Measurements from ENCODE around the gene CADM2.
"Not testable (repeated sequence)": the region's sequence is repeated elsewhere in the genome, so short reads cannot be mapped to it uniquely, and the experiment has no call there.

Gene CADM2

DNA sequence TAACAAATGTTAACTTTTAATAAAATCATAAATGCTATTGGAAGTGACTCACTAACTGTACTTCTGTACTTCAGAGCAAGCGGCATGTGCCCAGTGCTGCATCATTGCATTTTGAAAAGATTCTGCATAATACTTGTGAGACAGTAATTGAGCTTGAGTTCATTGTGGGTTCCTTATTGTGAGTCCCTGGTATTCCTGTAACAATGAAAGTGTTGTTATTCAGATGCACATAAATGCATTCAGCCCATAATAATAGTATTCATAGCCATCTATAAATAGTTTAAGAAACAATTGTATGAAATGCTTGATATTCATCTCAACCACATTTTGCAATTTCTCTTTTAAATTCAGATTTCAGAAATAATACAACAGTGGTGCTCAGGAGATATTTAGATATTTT lies 976.4 kb downstream of the CADM2 start:
- FAIRE-seq (no peak), DNase-seq (ENCODE audit: insufficient read length) (no peak)
- TF ChIP-seq TAF1 (IDR thresholded peaks at IDR 0.05; ENCODE audit: borderline replicate concordance, low read depth, low read length) (no peak), POLR2A (IDR thresholded peaks at IDR 0.05; ENCODE audit: low read depth, low read length) (no peak), POLR2AphosphoS5 (IDR thresholded peaks at IDR 0.05; ENCODE audit: low read depth, low read length) (no peak)

DNA sequence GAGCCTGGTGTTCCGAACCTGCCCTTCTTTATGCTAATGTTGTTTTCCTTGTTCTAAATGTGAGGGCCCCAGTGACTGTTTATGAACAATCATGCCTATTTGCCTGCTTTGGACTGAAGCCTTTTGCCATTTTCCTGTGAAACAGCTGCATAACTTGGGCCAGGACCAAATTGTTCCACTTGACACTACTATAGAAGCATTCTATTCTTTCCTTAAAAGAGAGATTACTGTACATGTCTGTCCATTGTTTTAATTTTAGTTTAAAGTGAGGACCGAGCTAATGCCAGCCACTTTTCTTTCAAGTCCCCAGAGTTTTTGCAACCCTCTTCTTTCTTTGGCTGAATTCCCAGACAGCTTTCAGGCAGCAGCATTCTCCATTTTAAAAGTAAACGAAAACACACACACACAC lies 980.3 kb downstream of the CADM2 start:
- TF ChIP-seq POLR2AphosphoS5 (IDR thresholded peaks at IDR 0.05; ENCODE audit: low read depth, low read length), result no peak
- no peak for TF ChIP-seq TAF1 (IDR thresholded peaks at IDR 0.05; ENCODE audit: borderline replicate concordance, low read depth, low read length)
- TF ChIP-seq POLR2A (IDR thresholded peaks at IDR 0.05; ENCODE audit: low read depth, low read length), result no peak
- no peak for DNase-seq (ENCODE audit: insufficient read length)
- no peak for FAIRE-seq

DNA sequence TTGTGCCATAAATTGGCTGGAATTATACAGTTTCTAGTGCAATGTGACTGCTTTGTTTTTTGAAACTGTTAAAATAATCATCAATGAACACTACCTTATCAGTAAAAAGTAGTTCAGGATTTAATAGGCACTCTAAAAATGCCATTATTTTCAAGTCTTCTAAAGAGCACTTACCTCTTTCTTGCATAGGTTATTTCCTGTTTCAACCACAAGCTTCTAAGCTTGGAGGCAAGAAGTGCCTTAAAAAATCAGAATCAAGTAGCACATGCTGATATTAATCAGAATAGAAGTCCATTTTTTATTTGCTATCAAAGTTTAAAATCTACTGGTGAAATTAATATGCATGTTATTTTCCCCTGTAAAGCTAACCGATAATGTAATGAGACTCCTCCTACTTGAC lies 991.6 kb downstream of the CADM2 start:
- TF ChIP-seq POLR2AphosphoS5 (IDR thresholded peaks at IDR 0.05; ENCODE audit: low read depth, low read length) (no peak), TAF1 (IDR thresholded peaks at IDR 0.05; ENCODE audit: borderline replicate concordance, low read depth, low read length) (no peak), POLR2A (IDR thresholded peaks at IDR 0.05; ENCODE audit: low read depth, low read length) (no peak)
- FAIRE-seq (no peak), DNase-seq (ENCODE audit: insufficient read length) (no peak)

DNA sequence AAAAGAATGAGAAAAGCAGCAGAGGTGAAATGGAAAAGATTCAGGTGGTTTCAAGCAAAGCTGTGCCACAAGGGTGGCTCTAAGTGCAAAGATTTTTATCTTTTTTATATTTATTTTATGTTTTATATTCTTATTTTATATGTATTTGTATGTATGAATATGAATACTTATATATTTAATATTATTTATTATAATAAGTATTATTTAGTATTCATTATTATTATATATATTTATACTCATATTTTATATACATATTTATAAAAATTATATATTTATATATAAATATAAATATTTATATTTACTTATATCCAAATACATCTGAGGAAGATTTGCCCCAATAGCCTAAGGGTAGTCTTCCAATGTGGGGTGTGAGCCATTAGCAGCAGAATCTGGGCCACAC lies 1002.0 kb downstream of the CADM2 start:
- no peak for DNase-seq (ENCODE audit: insufficient read length)
- TF ChIP-seq POLR2AphosphoS5 (IDR thresholded peaks at IDR 0.05; ENCODE audit: low read depth, low read length), result no peak
- no peak for TF ChIP-seq POLR2A (IDR thresholded peaks at IDR 0.05; ENCODE audit: low read depth, low read length)
- no peak for TF ChIP-seq TAF1 (IDR thresholded peaks at IDR 0.05; ENCODE audit: borderline replicate concordance, low read depth, low read length)
- FAIRE-seq, result no peak

DNA sequence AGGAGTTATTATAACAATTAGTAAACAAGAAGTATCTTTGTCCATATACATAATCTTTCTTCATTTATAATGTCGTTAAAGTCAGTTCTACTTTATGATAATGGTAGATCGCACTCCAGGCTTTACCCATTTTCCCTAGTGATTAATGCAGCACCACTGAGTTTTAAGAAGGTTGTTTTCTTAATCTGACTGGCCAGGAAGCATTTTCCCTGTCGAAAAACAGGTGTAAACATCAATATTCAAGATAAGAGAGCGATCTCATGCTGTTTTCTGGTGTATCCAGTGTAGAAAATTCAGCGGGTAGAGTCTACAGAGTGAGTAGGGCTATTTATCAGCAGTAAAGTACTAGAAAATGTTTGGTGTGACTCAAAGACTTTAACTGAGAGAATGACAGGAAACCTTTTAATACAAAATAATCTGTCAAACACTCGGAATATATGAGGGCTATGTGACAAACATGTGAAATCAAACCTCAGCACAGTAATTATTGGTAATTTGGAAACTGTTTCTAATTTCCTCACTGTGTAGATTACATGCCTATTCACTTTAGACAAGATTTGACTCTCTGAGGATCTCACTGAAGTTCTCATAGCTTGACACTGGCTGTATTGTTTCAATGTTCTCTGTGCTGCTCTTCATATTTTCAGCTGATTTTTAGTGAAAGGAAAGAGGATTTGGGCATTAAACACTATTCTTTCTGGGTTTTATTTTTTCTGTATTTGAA lies 1019.0 kb downstream of the CADM2 start:
- TF ChIP-seq POLR2AphosphoS5 (IDR thresholded peaks at IDR 0.05; ENCODE audit: low read depth, low read length) (no peak), POLR2A (IDR thresholded peaks at IDR 0.05; ENCODE audit: low read depth, low read length) (no peak), TAF1 (IDR thresholded peaks at IDR 0.05; ENCODE audit: borderline replicate concordance, low read depth, low read length) (no peak)
- FAIRE-seq (no peak), DNase-seq (ENCODE audit: insufficient read length) (no peak)

DNA sequence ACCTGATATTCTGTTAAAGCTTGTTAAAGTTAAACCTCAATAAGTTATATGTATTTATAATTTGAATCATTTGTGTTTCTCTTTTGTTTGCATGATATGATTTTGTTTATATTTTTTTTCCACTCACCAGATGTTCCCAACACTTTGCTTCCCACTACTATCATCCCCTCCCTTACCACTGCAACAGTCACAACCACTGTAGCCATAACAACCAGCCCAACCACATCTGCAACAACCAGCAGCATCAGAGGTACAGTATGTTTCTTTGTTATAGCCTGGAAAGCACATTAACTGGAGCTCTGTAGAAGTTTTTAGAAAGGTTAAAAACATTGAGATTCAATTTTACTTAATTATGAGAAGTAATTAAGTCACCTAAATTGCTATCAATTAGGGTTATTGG lies 1020.2 kb downstream of the CADM2 start:
- no peak for DNase-seq (ENCODE audit: insufficient read length)
- TF ChIP-seq POLR2AphosphoS5 (IDR thresholded peaks at IDR 0.05; ENCODE audit: low read depth, low read length) (no peak), TAF1 (IDR thresholded peaks at IDR 0.05; ENCODE audit: borderline replicate concordance, low read depth, low read length) (no peak), POLR2A (IDR thresholded peaks at IDR 0.05; ENCODE audit: low read depth, low read length) (no peak)
- FAIRE-seq, result no peak

DNA sequence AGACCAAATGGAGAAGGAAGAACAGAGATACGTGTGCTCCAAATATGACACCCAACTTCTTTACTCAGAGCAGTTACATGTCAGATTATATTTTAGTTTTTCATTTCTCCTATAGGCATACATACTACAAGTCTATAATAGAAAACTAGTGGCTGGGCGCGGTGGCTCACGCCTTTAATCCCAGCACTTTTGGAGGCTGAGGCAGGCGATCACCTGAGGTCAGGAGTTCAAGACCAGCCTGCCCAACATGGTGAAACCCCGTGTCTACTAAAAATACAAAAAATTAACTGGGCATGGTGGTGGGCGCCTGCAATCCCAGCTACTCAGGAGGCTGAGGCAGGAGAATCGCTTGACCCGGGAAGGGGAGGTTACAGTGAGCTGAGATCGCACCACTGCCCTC lies 1030.8 kb downstream of the CADM2 start:
- not testable (repeated sequence) for FAIRE-seq; DNase-seq (ENCODE audit: insufficient read length)

DNA sequence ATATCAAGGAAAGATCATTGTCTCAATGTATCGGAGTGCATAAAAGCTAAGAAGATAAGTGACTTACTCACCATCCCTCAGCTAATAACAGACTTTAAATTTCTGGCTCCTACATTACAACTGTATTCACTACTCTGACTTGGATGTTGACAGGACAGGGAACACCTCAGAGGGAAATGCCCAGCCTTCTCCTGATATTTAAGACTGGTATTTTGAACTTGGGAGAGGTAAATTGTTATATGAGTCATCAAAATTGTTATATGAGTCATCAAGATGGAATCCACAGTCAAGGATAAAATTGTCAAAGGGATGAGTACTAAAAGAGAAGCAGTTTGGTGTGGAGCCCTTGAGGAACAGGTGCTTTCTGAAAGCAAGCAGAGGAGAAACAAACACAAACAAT lies 1070.8 kb downstream of the CADM2 start:
- TF ChIP-seq TAF1 (IDR thresholded peaks at IDR 0.05; ENCODE audit: borderline replicate concordance, low read depth, low read length), result no peak
- TF ChIP-seq POLR2AphosphoS5 (IDR thresholded peaks at IDR 0.05; ENCODE audit: low read depth, low read length), result no peak
- TF ChIP-seq POLR2A (IDR thresholded peaks at IDR 0.05; ENCODE audit: low read depth, low read length), result no peak
- FAIRE-seq (no peak), DNase-seq (ENCODE audit: insufficient read length) (no peak)

DNA sequence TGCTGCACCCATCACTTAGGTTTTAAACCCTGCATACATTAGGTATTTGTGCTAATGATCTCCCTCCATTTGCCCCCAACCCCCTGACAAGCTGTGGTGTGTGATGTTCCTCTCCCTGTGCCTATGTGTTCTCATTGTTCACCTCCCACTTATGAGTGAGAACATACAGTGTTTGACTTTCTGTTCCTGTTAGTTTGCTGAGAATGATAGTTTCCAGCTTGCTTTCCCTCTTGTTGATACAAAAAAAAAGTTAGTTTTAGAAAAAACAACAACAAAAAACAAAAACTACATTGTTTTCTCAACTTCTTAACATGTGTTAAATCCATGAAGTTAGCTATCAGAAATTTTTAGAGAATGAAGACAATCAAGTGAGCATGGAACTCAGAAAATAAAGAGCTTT lies 1079.1 kb downstream of the CADM2 start:
- TF ChIP-seq TAF1 (IDR thresholded peaks at IDR 0.05; ENCODE audit: borderline replicate concordance, low read depth, low read length), result no peak
- no peak for TF ChIP-seq POLR2AphosphoS5 (IDR thresholded peaks at IDR 0.05; ENCODE audit: low read depth, low read length)
- TF ChIP-seq POLR2A (IDR thresholded peaks at IDR 0.05; ENCODE audit: low read depth, low read length), result no peak
- DNase-seq (ENCODE audit: insufficient read length), result no peak
- FAIRE-seq, result no peak

DNA sequence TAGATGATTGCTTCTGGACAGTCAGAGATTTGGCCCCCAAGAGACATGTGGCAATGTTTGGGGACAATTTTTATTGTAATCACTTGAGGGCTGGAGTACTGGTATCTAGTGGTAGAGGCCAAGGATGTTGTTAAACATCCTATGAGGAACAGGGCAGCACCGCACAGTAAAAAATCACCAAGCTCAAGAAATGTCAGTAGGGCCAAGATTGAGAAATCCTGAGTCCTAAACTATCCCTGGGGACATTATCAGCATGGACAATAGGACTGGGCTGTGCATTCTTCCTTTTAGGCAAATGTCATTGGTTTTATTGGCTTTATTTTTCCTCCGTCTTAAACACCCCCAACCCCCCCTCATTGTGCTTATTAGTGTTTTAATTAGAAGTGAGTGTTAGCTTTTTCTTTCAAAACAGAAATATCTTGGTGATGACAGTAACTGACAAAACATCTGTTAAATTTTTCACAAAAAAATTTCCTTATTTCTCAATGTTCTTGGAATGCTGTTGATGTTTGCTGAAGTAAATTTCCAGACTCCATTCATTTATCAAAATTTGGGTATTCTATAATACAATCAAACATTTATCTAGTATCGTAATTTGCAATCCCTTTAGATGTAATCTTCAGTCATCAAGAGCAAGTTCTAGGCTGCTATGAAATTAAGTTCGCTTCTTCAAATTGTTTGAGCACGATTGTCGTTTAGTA lies 1087.8 kb downstream of the CADM2 start:
- no peak for FAIRE-seq
- DNase-seq (ENCODE audit: insufficient read length), result no peak
- no peak for TF ChIP-seq POLR2AphosphoS5 (IDR thresholded peaks at IDR 0.05; ENCODE audit: low read depth, low read length)
- TF ChIP-seq POLR2A (IDR thresholded peaks at IDR 0.05; ENCODE audit: low read depth, low read length), result no peak
- TF ChIP-seq TAF1 (IDR thresholded peaks at IDR 0.05; ENCODE audit: borderline replicate concordance, low read depth, low read length), result no peak

DNA sequence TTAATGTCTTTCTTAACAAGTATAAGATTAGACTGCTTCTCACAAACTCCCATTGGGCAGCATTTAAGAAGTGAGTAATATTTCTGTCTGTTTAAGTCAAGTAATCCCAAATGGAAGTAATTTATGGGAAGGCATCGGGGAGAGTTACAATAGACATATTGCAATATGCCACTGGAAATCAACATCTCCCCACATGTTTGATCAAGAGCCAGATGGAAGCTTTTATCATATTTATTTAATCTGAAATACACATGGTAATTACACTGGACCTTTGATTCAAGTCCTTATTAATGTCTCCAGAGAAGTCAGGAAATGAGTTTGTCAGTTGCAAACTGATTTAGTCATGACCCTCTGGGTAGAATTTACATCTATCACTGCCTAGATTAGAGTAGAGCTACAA lies 1088.4 kb downstream of the CADM2 start:
- FAIRE-seq (no peak), DNase-seq (ENCODE audit: insufficient read length) (no peak)
- no peak for TF ChIP-seq POLR2A (IDR thresholded peaks at IDR 0.05; ENCODE audit: low read depth, low read length)
- TF ChIP-seq POLR2AphosphoS5 (IDR thresholded peaks at IDR 0.05; ENCODE audit: low read depth, low read length), result no peak
- TF ChIP-seq TAF1 (IDR thresholded peaks at IDR 0.05; ENCODE audit: borderline replicate concordance, low read depth, low read length), result no peak

DNA sequence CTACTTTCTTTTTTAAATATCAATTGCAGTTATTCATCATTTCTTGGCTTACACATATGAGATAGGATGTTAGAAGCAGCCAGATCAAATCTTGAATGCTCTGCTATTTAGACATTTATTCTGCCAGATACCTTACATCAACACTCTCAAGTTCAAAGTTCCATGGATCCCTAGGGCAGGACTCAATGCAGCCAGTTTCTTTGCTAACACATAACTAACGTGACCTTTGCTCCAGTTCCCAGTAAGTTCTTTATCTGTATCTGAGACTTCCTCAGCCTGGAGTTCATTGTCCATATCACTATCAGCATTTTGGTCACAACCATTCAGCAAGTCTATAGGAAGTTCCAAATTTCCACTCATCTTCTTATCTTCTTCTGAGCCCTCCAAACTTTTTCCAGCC lies 1092.3 kb downstream of the CADM2 start:
- TF ChIP-seq TAF1 (IDR thresholded peaks at IDR 0.05; ENCODE audit: borderline replicate concordance, low read depth, low read length) (no peak), POLR2A (IDR thresholded peaks at IDR 0.05; ENCODE audit: low read depth, low read length) (no peak), POLR2AphosphoS5 (IDR thresholded peaks at IDR 0.05; ENCODE audit: low read depth, low read length) (no peak)
- DNase-seq (ENCODE audit: insufficient read length), result no peak
- FAIRE-seq, result no peak

All from GM12892 (cell line).